Measurements from ENCODE around the gene PRICKLE2.
A peak's percentile ranks its signal among the peaks of the same experiment; 100 is the strongest.

PRICKLE2 gene

GRCh38 chr3:64251019-64251418 is 25.8 kb upstream of the PRICKLE2 start:
- no peak for DNase-seq

DNA sequence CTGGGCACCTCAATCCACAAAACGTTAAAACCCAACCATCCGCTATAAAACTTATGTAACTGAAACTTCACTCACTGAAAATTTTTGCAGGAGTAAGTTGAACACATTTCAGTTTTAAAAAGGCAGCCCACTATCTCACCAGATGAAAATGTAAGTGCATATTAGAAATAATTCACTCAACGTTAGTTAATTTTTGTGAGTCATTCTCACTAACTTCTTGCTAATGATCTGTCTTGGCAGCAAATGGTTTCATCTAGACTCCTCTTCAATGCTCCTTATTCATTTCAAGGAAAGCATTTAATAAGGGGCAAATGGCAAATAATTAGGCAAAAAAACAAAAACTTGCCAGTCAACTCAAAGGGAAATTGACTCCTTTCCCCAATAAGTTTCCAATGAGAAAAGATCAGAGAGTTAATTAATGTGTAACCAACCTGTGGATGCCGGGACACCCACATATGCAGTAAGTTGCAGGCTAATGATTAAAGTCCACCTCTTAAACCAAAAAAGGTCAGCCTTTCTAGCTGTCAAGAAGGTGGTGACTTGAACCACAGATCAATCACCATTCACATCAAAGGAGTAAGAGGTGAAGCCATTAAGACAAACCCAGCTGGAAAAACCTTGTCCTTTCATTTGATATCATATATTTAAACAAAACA is 22.9 kb upstream of the PRICKLE2 start:
- peak; percentile 18 for DNase-seq

DNA sequence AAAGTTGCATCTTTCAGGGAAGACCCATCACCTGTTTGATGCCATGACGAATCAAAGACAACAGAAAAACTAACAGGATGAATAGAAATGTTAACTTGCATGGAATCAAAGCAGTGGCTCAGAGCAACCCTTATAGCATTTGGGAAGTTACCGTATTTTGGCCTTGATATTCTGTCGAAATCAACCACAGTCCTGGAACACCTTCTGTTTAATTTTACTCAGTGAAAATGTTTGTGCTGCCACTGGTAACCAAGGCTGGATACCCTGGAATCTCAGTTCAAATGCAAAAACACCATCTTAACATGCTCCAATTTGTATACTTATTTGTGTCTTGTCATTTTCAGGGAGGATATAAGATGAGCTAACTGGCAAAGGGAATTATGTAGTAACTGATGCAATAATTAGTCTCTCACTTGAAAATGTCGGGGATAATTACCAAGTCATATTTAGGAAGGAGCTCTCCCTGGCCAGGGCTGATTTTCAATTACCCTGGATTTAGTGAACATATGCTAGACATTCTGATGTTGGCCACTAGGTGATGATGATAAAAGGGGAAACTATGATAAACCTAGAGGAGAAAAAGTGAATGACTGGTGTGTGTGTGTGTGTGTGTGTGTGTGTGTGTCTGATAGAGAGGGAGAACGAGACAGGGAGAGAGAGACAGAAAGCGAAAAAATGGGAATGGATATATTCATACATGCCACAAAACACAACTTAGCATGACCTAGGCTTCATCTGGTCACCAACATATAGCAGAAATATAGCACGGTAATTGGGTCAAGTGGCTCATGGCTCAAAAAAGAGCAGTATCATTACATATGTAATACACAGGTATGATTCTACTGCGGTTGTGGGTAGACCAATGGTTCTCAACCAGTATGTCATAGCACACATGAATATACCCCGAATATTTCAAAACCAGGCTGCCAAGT is 19.0 kb upstream of the PRICKLE2 start:
- peak; percentile 54 for DNase-seq

DNA sequence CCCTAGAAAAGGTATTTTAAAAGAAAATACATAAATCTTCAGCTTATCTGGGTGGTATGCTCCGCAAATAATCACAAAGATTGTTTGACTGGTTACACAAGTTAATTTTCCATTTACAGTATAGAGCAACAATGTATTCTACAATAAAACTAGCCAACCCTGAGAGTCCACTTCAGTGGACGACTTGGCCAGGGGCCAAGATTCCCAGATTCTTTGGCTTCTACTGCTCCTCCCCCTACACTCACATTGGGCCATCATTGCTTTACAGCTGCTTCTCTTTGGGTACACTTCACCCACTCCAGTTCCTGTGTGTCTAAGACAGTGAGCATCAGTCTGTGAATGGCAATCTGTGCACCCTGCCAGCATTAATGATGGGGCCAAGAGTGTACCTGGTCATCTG is 17.2 kb upstream of the PRICKLE2 start:
- DNase-seq = peak; percentile 32

DNA sequence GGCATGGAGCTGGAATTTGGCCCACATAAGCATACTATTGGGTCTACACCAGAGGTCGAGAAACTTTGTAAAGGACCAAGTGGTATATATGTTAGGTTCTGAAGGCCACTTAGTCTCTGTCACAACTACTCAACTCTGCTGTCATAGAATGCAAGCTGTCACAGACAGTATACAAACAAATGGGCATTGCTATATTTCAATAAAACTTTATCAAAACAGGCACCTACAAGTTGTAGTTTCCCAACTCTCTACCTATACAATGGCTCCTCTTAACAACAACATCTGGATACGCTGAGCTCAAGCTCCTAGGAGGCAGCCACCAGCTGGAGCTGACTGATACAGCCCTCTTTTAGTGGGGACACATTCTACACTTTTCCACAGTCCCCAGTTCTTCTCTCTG is 15.7 kb upstream of the PRICKLE2 start:
- no peak for DNase-seq

- peak; percentile 70 for DNase-seq
Measured at GRCh38 chr3:64240396-64240795, 15.1 kb upstream of the PRICKLE2 start.

- no peak for DNase-seq
Measured at GRCh38 chr3:64239841-64240240, 14.6 kb upstream of the PRICKLE2 start.

- DNase-seq = peak; percentile 100
Measured at GRCh38 chr3:64238971-64239667, 13.9 kb upstream of the PRICKLE2 start.

- no peak for DNase-seq
Measured at GRCh38 chr3:64237083-64237482, 11.8 kb upstream of the PRICKLE2 start.

GRCh38 chr3:64235605-64236004 is 10.3 kb upstream of the PRICKLE2 start:
- no peak for DNase-seq

- no peak for DNase-seq
Measured at GRCh38 chr3:64234571-64234970, 9.3 kb upstream of the PRICKLE2 start.

DNA sequence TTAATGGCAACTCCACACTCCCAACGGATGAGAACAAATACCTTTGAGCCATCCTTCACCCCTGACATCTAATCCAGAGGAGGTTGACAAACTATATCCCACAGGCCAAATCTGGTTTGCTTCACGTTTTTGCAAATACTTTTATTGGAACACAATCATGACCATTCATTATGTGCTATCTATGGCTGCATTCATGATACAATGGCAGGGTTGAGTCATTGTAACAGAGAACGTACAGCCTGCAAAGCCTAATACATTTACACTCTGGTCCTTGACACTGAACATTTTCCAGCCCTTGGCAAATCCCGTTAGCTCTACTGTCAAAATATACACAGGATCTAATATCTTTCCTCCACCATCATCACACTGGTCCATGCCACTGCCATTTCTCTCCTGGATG is 7.6 kb upstream of the PRICKLE2 start:
- no peak for DNase-seq

GRCh38 chr3:64229903-64230302 is 4.6 kb upstream of the PRICKLE2 start:
- peak; percentile 47 for DNase-seq

DNA sequence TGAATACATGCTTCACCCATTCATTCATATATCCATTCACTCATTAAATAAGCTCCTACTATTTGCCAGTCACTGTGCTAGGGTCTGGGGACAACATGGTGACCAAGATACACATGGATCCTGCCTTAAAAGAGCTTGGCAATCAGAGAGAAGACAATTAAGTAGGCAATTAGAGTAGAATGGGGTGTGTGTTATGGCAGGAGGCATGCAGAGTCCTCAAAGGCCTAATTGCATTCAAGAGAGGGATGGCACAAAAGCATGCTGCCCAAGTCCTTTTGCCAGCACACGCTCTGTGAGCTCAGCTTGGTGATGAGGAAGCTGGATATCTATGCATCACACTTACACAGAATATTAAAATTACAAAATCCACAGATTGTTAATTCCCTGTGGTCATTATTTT is 2.8 kb upstream of the PRICKLE2 start:
- DNase-seq = no peak

GRCh38 chr3:64226730-64227129 is 1.5 kb upstream of the PRICKLE2 start:
- no peak for DNase-seq

DNA sequence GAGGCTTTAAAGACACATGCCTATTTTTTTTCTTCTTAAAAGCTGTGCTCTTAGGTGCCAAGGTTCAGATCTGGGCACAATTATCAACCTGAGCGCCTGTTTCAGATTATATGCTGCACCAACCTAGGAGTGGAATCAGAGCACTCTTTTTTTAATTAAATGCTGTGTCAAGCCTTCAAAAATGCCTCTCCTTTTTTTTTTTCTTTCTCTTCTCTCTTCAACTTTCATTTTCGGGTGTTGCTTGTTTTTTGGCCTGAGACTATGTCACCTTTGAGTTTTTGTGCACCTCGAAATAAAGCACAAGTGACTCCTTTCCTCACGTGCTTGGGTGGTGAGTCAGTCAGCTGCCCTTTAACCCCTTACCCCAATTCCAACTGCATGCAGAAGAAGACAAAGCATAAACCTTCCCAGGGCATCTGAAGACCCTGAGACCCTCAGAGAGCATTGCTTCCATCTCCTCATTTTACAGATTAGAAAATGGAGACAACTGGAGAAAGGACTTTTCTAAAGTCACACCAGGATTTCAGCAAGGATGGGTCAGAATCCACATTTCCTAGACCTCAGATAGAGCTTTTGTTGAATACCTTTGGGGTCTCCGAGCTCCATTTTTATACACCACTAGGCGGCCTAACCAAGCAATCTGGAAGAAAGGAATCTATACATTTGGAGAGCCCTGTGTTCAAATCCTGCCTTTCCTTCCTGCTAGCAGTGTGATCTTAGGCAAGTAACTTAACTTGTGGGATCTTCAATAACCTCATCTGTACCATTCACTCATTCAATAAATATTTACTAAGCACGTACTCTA is 631 bp upstream of the PRICKLE2 start:
- DNase-seq = peak; percentile 16

DNA sequence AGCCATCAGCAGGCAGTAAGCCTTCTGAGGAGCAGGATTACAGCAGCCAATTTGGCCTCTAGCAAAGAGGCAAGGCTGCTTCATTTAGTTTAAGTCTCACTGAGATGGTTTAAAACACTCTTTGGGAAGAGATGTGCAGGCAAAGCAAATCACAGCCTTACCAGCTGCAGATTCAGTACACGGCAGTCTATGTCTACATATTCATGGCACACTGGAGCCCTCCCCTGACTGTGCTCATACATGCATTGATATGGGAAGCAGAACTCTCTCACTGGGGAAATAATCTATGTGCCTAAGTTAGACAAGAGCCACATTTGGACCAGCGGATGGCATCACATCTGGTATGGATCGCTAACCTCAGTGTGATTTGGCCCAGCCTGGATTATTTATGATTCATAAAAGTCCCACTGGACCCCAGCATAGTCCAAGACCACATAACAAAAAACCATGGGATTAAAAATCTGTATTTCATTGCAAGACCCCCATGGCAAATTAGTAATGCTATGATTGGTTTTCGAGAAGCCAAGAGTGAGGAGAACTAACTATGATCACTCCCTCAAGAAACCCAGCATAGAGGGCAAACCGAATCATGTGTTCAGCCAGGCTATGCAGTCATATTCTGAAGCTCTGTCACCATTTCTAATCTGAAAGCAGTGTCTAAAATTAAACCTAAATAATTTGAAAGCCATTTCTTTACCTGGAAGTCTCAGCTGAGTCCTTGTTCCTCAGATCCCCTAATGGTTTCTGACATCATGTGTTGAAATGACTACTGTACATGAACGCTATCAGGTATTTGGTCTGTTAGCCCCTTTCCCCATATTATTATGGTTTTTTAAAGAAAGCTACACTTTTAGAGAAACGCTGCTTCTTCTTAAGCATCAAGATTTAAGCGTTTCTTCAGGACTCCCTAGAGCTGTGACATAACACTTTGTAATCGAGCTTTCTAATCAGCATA is 1.2 kb downstream of the PRICKLE2 start:
- DNase-seq = peak; percentile 68

DNA sequence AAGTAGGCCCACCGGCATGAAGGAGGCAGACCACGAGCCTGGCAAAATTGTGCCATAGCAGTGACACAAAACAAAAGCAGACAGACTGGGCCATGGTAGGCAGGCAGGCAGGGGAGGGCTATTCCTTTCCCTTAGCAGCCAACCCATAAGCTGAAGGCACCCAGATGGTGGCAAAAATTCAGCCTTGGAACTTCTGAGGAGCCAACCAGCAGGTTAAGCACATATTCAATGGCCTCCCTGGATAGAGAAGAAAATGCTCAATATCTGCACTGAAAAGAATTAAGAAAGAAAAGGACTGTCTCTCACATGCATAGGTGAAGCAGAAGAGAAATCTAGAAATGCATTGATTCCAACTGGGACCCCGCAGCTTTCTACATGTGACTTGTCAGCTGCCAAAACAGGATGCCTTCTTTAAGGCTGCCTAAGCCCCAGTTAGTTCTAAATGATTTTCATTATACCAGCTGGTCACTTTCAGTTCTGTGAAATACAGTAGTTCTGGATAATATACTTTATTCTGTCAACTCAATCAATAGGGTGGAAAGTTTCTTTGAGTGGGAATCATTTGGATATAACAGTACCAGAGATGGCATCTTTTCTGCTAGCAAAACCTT is 2.7 kb downstream of the PRICKLE2 start:
- DNase-seq = no peak

- DNase-seq = no peak
Measured at GRCh38 chr3:64221571-64222257, 3.6 kb downstream of the PRICKLE2 start.

- DNase-seq = peak; percentile 85
Measured at GRCh38 chr3:64220161-64220914, 4.9 kb downstream of the PRICKLE2 start.

Measured in fibroblast of skin of right biceps (primary cell).